ENCODE measurements around the gene SAMD10.
"Not testable (repeated sequence)": the region's sequence is repeated elsewhere in the genome, so short reads cannot be mapped to it uniquely, and the experiment has no call there.

SAMD10 gene

GRCh38 chr20:63930971-63931553, 48.4 kb downstream of the SAMD10 start:
- no peak for DNase-seq (ENCODE audit: extremely low spot score)
- ChIA-PET CTCF (interaction anchor here (0.9 to 1.1 kb wide), 2 partner anchors 12 to 43 kb away, joined by 3 read pairs; no protein-coding TSS in a partner anchor), POLR2A (no interaction called here)
- TF ChIP-seq CTCF (IDR thresholded peaks at IDR 0.05; ENCODE audit: control extremely low read depth, extremely low read depth, low read depth, missing control alignments), result no peak

GRCh38 chr20:63929473-63929883, 50.0 kb downstream of the SAMD10 start:
- POLR2A ChIA-PET; CTCF ChIA-PET; DNase-seq (ENCODE audit: extremely low spot score): not testable (repeated sequence)

GRCh38 chr20:63929071-63929470, 50.4 kb downstream of the SAMD10 start:
- ChIA-PET POLR2A (no interaction called here), CTCF (no interaction called here)
- no peak for DNase-seq (ENCODE audit: extremely low spot score)
- TF ChIP-seq CTCF (IDR thresholded peaks at IDR 0.05; ENCODE audit: control extremely low read depth, extremely low read depth, low read depth, missing control alignments), result no peak

- CTCF ChIA-PET, result interaction anchor here (1.1 kb wide), 1 partner anchor 9 kb away, joined by 4 read pairs; no protein-coding TSS in a partner anchor
- no peak for DNase-seq (ENCODE audit: extremely low spot score)
- POLR2A ChIA-PET, result no interaction called here
- TF ChIP-seq CTCF (IDR thresholded peaks at IDR 0.05; ENCODE audit: control extremely low read depth, extremely low read depth, low read depth, missing control alignments), result no peak
These were observed 53.1 kb downstream of the SAMD10 start for GRCh38 chr20:63926298-63926697.

GRCh38 chr20:63924241-63924640, 55.2 kb downstream of the SAMD10 start:
- CTCF ChIA-PET, result interaction anchor here (1.0 kb wide), 1 partner anchor 9 kb away, joined by 3 read pairs; no protein-coding TSS in a partner anchor
- POLR2A ChIA-PET, result no interaction called here
- DNase-seq (ENCODE audit: extremely low spot score), result no peak
- no peak for TF ChIP-seq CTCF (IDR thresholded peaks at IDR 0.05; ENCODE audit: control extremely low read depth, extremely low read depth, low read depth, missing control alignments)
